CD8-positive, alpha-beta memory T cell (primary cell): ENCODE data around the gene YJEFN3. TPM values are rescaled to one million over a fixed set of nuclear protein-coding genes. Genes with fewer than 3 reads are reported as not detected.
A peak's percentile ranks its signal among the peaks of the same experiment; 100 is the strongest.

Source experiments
- CTCF ChIA-PET: fragments of 350-600 bp; sonication (Branson Sonifier 250); formaldehyde crosslinking; loops from one replicate; lab custom pipeline; 2021; ENCODE audit warnings: antibody characterized with exemption; lab: Charles Lee
- POLR2A ChIA-PET: fragments of 350-600 bp; sonication (Branson Sonifier 250); formaldehyde crosslinking; loops from one replicate; lab custom pipeline; 2021; ENCODE audit warnings: antibody characterized with exemption; lab: Charles Lee
- DNase-seq, 5 donors: peaks; one replicate each; pipeline versions ENCODE4 v3.0.0 to v3.0.0-alpha.2; 2020 to 2022; ENCODE audit warnings: mixed read lengths in 1 of 5
- H3K27ac ChIP-seq: one replicate; pipeline ENCODE4 v1.7.0; 2013; ENCODE audit warnings: low read depth, mild to moderate bottlenecking, low read length, moderate library complexity
- H3K27me3 ChIP-seq: 2 replicates; pipeline ENCODE4 v1.7.0; 2013; ENCODE audit warnings: low read length, mild to moderate bottlenecking; ENCODE audit not compliant: insufficient read depth, poor library complexity, severe bottlenecking
- H3K36me3 ChIP-seq: 2 replicates; pipeline ENCODE4 v1.7.0; 2013; ENCODE audit warnings: mild to moderate bottlenecking, low read length, moderate library complexity; ENCODE audit not compliant: insufficient read depth
- H3K4me1 ChIP-seq: 2 replicates; pipeline ENCODE4 v1.7.0; 2013; ENCODE audit warnings: mild to moderate bottlenecking, low read length, moderate library complexity; ENCODE audit not compliant: insufficient read depth
- H3K4me3 ChIP-seq: 2 replicates; pipeline ENCODE4 v1.7.0; 2013; ENCODE audit warnings: mild to moderate bottlenecking, low read length
- H3K9me3 ChIP-seq: 2 replicates; pipeline ENCODE4 v1.7.0; 2013; ENCODE audit warnings: mild to moderate bottlenecking, low read length
- H3K27ac Mint-ChIP-seq, 8 donors: one replicate each; pipeline ENCODE4 v1.8.0; 2020 to 2021; ENCODE audit warnings: mixed read lengths in 8 of 8, mild to moderate bottlenecking in 6 of 8, inconsistent platforms in 3 of 8, moderate library complexity in 3 of 8
- H3K27me3 Mint-ChIP-seq, 2 donors: one replicate each; pipeline ENCODE4 v1.8.0; 2020 to 2021; ENCODE audit warnings: mixed read lengths in 2 of 2, mild to moderate bottlenecking in 1 of 2, moderate library complexity in 1 of 2
- H3K36me3 Mint-ChIP-seq, 3 donors: one replicate each; pipeline ENCODE4 v1.8.0; 2020 to 2021; ENCODE audit warnings: mixed read lengths in 3 of 3, inconsistent platforms in 1 of 3, mild to moderate bottlenecking in 1 of 3
- H3K4me1 Mint-ChIP-seq, 3 donors: one replicate each; pipeline ENCODE4 v1.8.0; 2020 to 2021; ENCODE audit warnings: mixed read lengths in 3 of 3, inconsistent platforms in 1 of 3, mild to moderate bottlenecking in 1 of 3
- H3K4me3 Mint-ChIP-seq, 7 donors: one replicate each; pipeline ENCODE4 v1.8.0; 2020 to 2021; ENCODE audit warnings: mixed read lengths in 7 of 7, mild to moderate bottlenecking in 6 of 7, moderate library complexity in 4 of 7, inconsistent platforms in 2 of 7
- H3K9me3 Mint-ChIP-seq, 5 donors: one replicate each; pipeline ENCODE4 v1.8.0; 2020 to 2022; ENCODE audit warnings: mixed read lengths in 5 of 5, mild to moderate bottlenecking in 3 of 5, moderate library complexity in 2 of 5, inconsistent platforms in 1 of 5
- polyA plus RNA-seq: library from polyadenylated mRNA; unstranded; fragments of 300-500 nt; fragmentation: Illumina TruSeq; gene quantifications from one replicate; pipeline ENCODE4 v1.2.3, GENCODE V29; 2021
- total RNA-seq, 2 experiments: library from RNA; stranded (reverse); gene quantifications; one replicate each; pipeline ENCODE4 v1.2.3, GENCODE V29; 2021

YJEFN3 gene
- total and polyA plus RNA-seq, 3 experiments from 2014 or later: 6.5 to 7.5 TPM; not detected in 1

DNA sequence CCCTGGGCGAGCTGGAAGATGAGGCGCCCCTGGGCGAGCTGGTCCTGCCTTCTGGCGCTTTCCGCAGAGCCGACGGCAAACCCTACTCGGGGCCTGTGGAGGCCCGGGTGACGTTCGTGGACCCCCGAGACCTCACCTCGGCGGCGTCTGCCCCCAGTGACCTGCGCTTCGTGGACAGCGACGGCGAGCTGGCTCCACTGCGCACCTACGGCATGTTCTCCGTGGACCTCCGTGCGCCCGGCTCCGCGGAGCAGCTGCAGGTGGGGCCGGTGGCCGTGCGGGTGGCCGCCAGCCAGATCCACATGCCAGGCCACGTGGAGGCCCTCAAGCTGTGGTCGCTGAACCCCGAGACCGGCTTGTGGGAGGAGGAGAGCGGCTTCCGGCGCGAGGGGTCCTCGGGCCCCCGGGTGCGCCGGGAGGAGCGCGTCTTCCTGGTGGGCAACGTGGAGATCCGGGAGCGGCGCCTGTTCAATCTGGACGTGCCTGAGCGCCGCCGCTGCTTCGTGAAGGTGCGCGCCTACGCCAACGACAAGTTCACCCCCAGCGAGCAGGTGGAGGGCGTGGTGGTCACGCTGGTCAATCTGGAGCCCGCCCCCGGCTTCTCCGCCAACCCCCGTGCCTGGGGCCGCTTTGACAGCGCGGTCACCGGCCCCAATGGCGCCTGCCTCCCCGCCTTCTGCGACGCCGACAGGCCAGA, 15.7 kb downstream of the YJEFN3 start:
- H3K27ac ChIP-seq: no peak overlapping the region
- H3K27ac Mint-ChIP-seq: no peak overlapping the region
- peaks cover 17% of the 10 kb centered on the region for H3K4me1 ChIP-seq
- DNase-seq: no peak
- H3K27me3 ChIP-seq: peaks cover 3% of the 10 kb centered on the region
- peaks cover 9 to 23% (median 10%) of the 10 kb centered on the region in 3 donors for H3K4me1 Mint-ChIP-seq
- H3K36me3 Mint-ChIP-seq: no peaks in the 10 kb centered on the region
- no peaks in the 10 kb centered on the region for H3K36me3 ChIP-seq
- H3K4me3 ChIP-seq: no peak overlapping the region
- H3K27me3 Mint-ChIP-seq: peaks cover 4% of the 10 kb centered on the region in 2 donors
- no peaks in the 10 kb centered on the region for H3K9me3 ChIP-seq
- CTCF ChIA-PET: interaction anchor here (3.4 kb wide), 1 partner anchor 10 kb away, joined by 13 read pairs; no protein-coding TSS in a partner anchor
- H3K9me3 Mint-ChIP-seq: no peaks in the 10 kb centered on the region
- POLR2A ChIA-PET: no interaction called here
- no peak overlapping the region for H3K4me3 Mint-ChIP-seq

GRCh38 chr19:19544954-19545591, 16.4 kb downstream of the YJEFN3 start:
- Histone ChIP-seq H3K27me3 (peaks cover 3% of the 10 kb centered on the region), H3K4me3 (no peak overlapping the region), H3K9me3 (no peaks in the 10 kb centered on the region), H3K36me3 (no peaks in the 10 kb centered on the region), H3K27ac (no peak overlapping the region), H3K4me1 (peaks cover 17% of the 10 kb centered on the region)
- H3K36me3 Mint-ChIP-seq: no peaks in the 10 kb centered on the region
- H3K27ac Mint-ChIP-seq: no peak overlapping the region
- DNase-seq: no peak
- ChIA-PET POLR2A (no interaction called here), CTCF (interaction anchor here (3.4 kb wide), 1 partner anchor 9 kb away, joined by 13 read pairs; no protein-coding TSS in a partner anchor)
- H3K27me3 Mint-ChIP-seq: peaks cover 4 to 7% of the 10 kb centered on the region in 2 donors
- no peak overlapping the region for H3K4me3 Mint-ChIP-seq
- H3K9me3 Mint-ChIP-seq: no peaks in the 10 kb centered on the region
- peaks cover 9 to 19% (median 10%) of the 10 kb centered on the region in 3 donors for H3K4me1 Mint-ChIP-seq

DNA sequence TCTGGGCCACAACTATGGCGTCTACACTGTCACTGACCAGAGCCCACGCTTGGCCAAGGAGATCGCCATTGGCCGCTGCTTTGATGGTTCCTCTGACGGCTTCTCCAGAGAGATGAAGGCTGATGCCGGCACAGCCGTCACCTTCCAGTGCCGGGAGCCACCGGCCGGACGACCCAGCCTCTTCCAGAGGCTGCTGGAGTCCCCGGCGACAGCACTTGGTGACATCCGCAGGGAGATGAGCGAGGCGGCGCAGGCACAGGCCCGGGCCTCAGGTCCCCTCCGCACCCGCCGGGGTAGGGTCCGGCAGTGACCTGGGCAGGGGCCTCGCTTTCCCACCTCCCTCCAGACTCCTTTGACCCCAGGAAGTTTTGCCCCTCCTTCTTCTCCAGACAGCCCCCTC, 17.0 kb downstream of the YJEFN3 start:
- Histone ChIP-seq H3K27me3 (peaks cover 3% of the 10 kb centered on the region), H3K4me3 (no peak overlapping the region), H3K4me1 (peaks cover 15% of the 10 kb centered on the region), H3K9me3 (no peaks in the 10 kb centered on the region), H3K36me3 (no peaks in the 10 kb centered on the region), H3K27ac (no peak overlapping the region)
- ChIA-PET CTCF (interaction anchor here (3.4 kb wide), 1 partner anchor 9 kb away, joined by 13 read pairs; no protein-coding TSS in a partner anchor), POLR2A (no interaction called here)
- H3K4me1 Mint-ChIP-seq: peaks cover 7 to 15% (median 7%) of the 10 kb centered on the region in 3 donors
- no peak overlapping the region for H3K4me3 Mint-ChIP-seq
- H3K36me3 Mint-ChIP-seq: no peaks in the 10 kb centered on the region
- H3K27ac Mint-ChIP-seq: no peak overlapping the region
- DNase-seq: no peak
- H3K27me3 Mint-ChIP-seq: peaks cover 4 to 8% of the 10 kb centered on the region in 2 donors
- no peaks in the 10 kb centered on the region for H3K9me3 Mint-ChIP-seq

DNA sequence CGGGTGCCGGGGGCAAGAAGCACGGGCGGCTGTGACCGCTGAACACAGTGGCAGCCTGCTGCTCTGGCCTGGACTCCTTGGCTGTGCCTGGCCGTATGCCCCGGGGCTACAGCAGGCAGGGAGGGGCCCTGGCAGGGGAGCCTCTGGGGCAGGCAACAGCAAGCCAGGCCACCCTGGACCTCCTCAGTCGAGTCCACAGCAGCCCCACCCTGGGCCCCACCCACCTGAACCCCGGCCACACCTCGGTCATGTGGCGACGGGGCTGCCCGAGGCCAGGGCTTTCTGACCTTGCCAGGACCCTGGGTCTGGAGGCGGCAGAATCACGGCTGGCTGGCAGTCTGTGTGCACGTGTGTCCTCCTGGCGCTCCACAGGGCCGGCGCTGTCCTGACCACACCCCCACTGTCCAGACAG, 18.0 kb downstream of the YJEFN3 start:
- Histone ChIP-seq H3K27me3 (peaks cover under 1% of the 10 kb centered on the region), H3K4me3 (no peak overlapping the region), H3K27ac (no peak overlapping the region), H3K4me1 (peaks cover 4% of the 10 kb centered on the region), H3K36me3 (no peaks in the 10 kb centered on the region), H3K9me3 (no peaks in the 10 kb centered on the region)
- POLR2A ChIA-PET: no interaction called here
- Mint-ChIP-seq H3K4me1 (peaks cover 0 to 6% (median 3%) of the 10 kb centered on the region in 3 donors), H3K27ac (no peak overlapping the region), H3K27me3 (peaks cover 4 to 8% of the 10 kb centered on the region in 2 donors), H3K9me3 (no peaks in the 10 kb centered on the region), H3K36me3 (no peaks in the 10 kb centered on the region), H3K4me3 (no peak overlapping the region)
- CTCF ChIA-PET: no interaction called here
- DNase-seq: no peak

- H3K36me3 Mint-ChIP-seq: no peaks in the 10 kb centered on the region
- no peaks in the 10 kb centered on the region for H3K27me3 ChIP-seq
- no peaks in the 10 kb centered on the region for H3K4me1 ChIP-seq
- H3K4me3 Mint-ChIP-seq: no peak overlapping the region
- DNase-seq: no peak
- H3K27me3 Mint-ChIP-seq: peaks cover 4 to 8% of the 10 kb centered on the region in 2 donors
- ChIA-PET POLR2A (no interaction called here), CTCF (no interaction called here)
- no peak overlapping the region for H3K27ac ChIP-seq
- no peak overlapping the region for H3K4me3 ChIP-seq
- H3K9me3 Mint-ChIP-seq: no peaks in the 10 kb centered on the region
- H3K27ac Mint-ChIP-seq: peak overlapping the region in 1 of 8 donors; percentile 23
- H3K36me3 ChIP-seq: no peaks in the 10 kb centered on the region
- no peaks in the 10 kb centered on the region for H3K9me3 ChIP-seq
- H3K4me1 Mint-ChIP-seq: no peaks in the 10 kb centered on the region
These were observed 19.1 kb downstream of the YJEFN3 start for GRCh38 chr19:19547674-19548336.

GRCh38 chr19:19548915-19549759, 20.4 kb downstream of the YJEFN3 start:
- Mint-ChIP-seq H3K9me3 (no peaks in the 10 kb centered on the region), H3K27ac (no peak overlapping the region), H3K4me3 (no peak overlapping the region), H3K4me1 (no peaks in the 10 kb centered on the region), H3K36me3 (no peaks in the 10 kb centered on the region), H3K27me3 (peaks cover 4 to 8% of the 10 kb centered on the region in 2 donors)
- Histone ChIP-seq H3K4me1 (no peaks in the 10 kb centered on the region), H3K9me3 (no peaks in the 10 kb centered on the region), H3K4me3 (no peak overlapping the region), H3K36me3 (no peaks in the 10 kb centered on the region), H3K27me3 (no peaks in the 10 kb centered on the region), H3K27ac (no peak overlapping the region)
- CTCF ChIA-PET: interaction anchor here (0.9 to 4.5 kb wide), 2 partner anchors 17 to 95 kb away, joined by 3 to 21 read pairs; partner anchors contain the start of gene GMIP
- DNase-seq: no peak
- POLR2A ChIA-PET: no interaction called here

GRCh38 chr19:19549804-19550464, 21.2 kb downstream of the YJEFN3 start:
- Mint-ChIP-seq H3K4me3 (no peak overlapping the region), H3K4me1 (peaks cover 0 to 4% (median 0%) of the 10 kb centered on the region in 3 donors), H3K36me3 (no peaks in the 10 kb centered on the region), H3K27me3 (peaks cover 4 to 8% of the 10 kb centered on the region in 2 donors), H3K27ac (no peak overlapping the region), H3K9me3 (no peaks in the 10 kb centered on the region)
- ChIA-PET CTCF (interaction anchor here (4.5 kb wide), 1 partner anchor 18 kb away, joined by 21 read pairs; no protein-coding TSS in a partner anchor), POLR2A (no interaction called here)
- no peaks in the 10 kb centered on the region for H3K4me1 ChIP-seq
- no peaks in the 10 kb centered on the region for H3K36me3 ChIP-seq
- H3K27me3 ChIP-seq: no peaks in the 10 kb centered on the region
- no peak overlapping the region for H3K27ac ChIP-seq
- no peak for DNase-seq
- no peak overlapping the region for H3K4me3 ChIP-seq
- no peaks in the 10 kb centered on the region for H3K9me3 ChIP-seq
